GM23338 (cell line): ENCODE data around the gene MARCHF9.
A peak's percentile ranks its signal among the peaks of the same experiment; 100 is the strongest.

Experiments
- CREB1 ChIP-seq: fragments of 250-450 bp; sonication (Bioruptor Pico); IDR thresholded peaks from 2 replicates; pipeline ENCODE4 v1.5.0; 2020; ENCODE audit warnings: low read depth, mild to moderate bottlenecking, moderate library complexity
- ETS1 ChIP-seq: IDR thresholded peaks from 2 replicates; pipeline ENCODE4 v1.6.1; 2016; ENCODE audit warnings: antibody characterized with exemption
- EZH2 ChIP-seq: fragments of 200-600 bp; sonication (generic); IDR thresholded peaks from one replicate; pipeline ENCODE4 v1.8.0; 2017; ENCODE audit warnings: antibody characterized with exemption, mild to moderate bottlenecking, low read depth; ENCODE audit not compliant: unreplicated experiment
- JUNB ChIP-seq: IDR thresholded peaks from one replicate; pipeline ENCODE4 v1.6.1; 2016; ENCODE audit warnings: antibody characterized with exemption; ENCODE audit not compliant: unreplicated experiment
- NANOG ChIP-seq: IDR thresholded peaks from 2 replicates; pipeline ENCODE4 v1.6.1; 2016; ENCODE audit warnings: antibody characterized with exemption, borderline replicate concordance
- POLR2AphosphoS5 ChIP-seq: IDR thresholded peaks from 2 replicates; pipeline ENCODE4 v1.6.1; 2016; ENCODE audit warnings: antibody characterized with exemption, low read depth
- ZNF114 ChIP-seq: fragments of 250-450 bp; sonication (Bioruptor Pico); IDR thresholded peaks from 2 replicates; pipeline ENCODE4 v1.5.0; 2020; ENCODE audit warnings: mild to moderate bottlenecking, moderate library complexity
- ZNF331 ChIP-seq: fragments of 250-450 bp; sonication (Bioruptor Pico); IDR thresholded peaks from 2 replicates; pipeline ENCODE4 v1.5.0; 2020; ENCODE audit warnings: low read depth, mild to moderate bottlenecking, moderate library complexity
- TF ChIP-seq, protein P1 (sequence below), 2 experiments: fragments of 200-600 bp in 1 of 2; sonication (generic) in 1 of 2; conservative IDR thresholded peaks; 2 replicates each; pipeline versions ENCODE4 v1.5.1 to v1.6.1; 2016 to 2017; ENCODE audit warnings: antibody characterized with exemption in 2 of 2, low read depth in 2 of 2, mild to moderate bottlenecking in 2 of 2, moderate library complexity in 1 of 2
- TF ChIP-seq, protein P2 (sequence below): IDR thresholded peaks from one replicate; pipeline ENCODE4 v1.6.1; 2018; ENCODE audit warnings: antibody characterized with exemption; ENCODE audit not compliant: unreplicated experiment
- TF ChIP-seq, protein P3 (sequence below): fragments of 250-450 bp; sonication (Bioruptor Pico); IDR thresholded peaks from 2 replicates; pipeline ENCODE4 v1.5.0; 2020; ENCODE audit warnings: mild to moderate bottlenecking, moderate library complexity

DNA sequence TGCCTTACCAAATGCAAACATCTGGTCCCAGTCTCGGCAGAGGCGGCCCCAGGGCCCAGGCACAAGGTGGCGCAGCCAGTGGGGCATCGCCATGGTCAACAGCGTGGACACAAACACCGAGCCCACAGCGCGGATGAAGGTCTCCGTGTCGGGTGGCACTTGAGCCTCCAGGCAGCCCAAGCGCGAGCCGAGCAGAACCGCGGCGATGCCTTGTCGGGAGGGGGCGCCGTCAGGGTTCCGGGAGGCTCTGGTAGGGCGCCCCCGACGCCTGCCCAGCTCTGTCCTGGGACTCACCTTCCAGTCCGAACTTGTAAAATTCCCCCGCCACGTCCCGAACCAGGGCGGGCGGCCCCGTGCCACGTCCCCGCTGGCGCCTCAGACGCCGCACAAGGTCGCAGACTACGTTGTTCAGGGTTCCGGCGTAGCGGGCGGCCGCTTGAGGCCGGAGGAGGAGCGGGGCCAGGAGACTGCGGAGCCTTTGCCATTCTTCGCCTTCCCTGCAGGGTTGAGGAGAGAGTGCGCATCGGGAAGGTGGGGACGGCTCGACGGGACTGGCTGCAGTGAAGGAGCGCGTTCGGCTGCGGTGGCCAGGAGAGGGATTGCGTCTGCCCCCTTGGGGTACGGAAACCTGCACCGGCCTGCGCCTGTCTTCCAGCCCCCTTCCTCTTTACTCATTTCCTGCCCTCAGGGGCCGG is 10.2 kb downstream of the MARCHF9 start:
- TF ChIP-seq, protein P1, sequence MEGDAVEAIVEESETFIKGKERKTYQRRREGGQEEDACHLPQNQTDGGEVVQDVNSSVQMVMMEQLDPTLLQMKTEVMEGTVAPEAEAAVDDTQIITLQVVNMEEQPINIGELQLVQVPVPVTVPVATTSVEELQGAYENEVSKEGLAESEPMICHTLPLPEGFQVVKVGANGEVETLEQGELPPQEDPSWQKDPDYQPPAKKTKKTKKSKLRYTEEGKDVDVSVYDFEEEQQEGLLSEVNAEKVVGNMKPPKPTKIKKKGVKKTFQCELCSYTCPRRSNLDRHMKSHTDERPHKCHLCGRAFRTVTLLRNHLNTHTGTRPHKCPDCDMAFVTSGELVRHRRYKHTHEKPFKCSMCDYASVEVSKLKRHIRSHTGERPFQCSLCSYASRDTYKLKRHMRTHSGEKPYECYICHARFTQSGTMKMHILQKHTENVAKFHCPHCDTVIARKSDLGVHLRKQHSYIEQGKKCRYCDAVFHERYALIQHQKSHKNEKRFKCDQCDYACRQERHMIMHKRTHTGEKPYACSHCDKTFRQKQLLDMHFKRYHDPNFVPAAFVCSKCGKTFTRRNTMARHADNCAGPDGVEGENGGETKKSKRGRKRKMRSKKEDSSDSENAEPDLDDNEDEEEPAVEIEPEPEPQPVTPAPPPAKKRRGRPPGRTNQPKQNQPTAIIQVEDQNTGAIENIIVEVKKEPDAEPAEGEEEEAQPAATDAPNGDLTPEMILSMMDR (conservative IDR thresholded peaks at IDR 0.05; ENCODE audit: low read depth in 2 of 2): peak; percentile 38 to 70
- TF ChIP-seq NANOG (no peak), JUNB (no peak), CREB1 (CRISPR knock-in tag) (no peak), EZH2 (peak; percentile 43), POLR2AphosphoS5 (no peak), ZNF331 (CRISPR knock-in tag) (no peak), ETS1 (no peak), ZNF114 (CRISPR knock-in tag) (no peak)
- TF ChIP-seq, protein P2, sequence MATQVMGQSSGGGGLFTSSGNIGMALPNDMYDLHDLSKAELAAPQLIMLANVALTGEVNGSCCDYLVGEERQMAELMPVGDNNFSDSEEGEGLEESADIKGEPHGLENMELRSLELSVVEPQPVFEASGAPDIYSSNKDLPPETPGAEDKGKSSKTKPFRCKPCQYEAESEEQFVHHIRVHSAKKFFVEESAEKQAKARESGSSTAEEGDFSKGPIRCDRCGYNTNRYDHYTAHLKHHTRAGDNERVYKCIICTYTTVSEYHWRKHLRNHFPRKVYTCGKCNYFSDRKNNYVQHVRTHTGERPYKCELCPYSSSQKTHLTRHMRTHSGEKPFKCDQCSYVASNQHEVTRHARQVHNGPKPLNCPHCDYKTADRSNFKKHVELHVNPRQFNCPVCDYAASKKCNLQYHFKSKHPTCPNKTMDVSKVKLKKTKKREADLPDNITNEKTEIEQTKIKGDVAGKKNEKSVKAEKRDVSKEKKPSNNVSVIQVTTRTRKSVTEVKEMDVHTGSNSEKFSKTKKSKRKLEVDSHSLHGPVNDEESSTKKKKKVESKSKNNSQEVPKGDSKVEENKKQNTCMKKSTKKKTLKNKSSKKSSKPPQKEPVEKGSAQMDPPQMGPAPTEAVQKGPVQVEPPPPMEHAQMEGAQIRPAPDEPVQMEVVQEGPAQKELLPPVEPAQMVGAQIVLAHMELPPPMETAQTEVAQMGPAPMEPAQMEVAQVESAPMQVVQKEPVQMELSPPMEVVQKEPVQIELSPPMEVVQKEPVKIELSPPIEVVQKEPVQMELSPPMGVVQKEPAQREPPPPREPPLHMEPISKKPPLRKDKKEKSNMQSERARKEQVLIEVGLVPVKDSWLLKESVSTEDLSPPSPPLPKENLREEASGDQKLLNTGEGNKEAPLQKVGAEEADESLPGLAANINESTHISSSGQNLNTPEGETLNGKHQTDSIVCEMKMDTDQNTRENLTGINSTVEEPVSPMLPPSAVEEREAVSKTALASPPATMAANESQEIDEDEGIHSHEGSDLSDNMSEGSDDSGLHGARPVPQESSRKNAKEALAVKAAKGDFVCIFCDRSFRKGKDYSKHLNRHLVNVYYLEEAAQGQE: no peak
- TF ChIP-seq, protein P3, sequence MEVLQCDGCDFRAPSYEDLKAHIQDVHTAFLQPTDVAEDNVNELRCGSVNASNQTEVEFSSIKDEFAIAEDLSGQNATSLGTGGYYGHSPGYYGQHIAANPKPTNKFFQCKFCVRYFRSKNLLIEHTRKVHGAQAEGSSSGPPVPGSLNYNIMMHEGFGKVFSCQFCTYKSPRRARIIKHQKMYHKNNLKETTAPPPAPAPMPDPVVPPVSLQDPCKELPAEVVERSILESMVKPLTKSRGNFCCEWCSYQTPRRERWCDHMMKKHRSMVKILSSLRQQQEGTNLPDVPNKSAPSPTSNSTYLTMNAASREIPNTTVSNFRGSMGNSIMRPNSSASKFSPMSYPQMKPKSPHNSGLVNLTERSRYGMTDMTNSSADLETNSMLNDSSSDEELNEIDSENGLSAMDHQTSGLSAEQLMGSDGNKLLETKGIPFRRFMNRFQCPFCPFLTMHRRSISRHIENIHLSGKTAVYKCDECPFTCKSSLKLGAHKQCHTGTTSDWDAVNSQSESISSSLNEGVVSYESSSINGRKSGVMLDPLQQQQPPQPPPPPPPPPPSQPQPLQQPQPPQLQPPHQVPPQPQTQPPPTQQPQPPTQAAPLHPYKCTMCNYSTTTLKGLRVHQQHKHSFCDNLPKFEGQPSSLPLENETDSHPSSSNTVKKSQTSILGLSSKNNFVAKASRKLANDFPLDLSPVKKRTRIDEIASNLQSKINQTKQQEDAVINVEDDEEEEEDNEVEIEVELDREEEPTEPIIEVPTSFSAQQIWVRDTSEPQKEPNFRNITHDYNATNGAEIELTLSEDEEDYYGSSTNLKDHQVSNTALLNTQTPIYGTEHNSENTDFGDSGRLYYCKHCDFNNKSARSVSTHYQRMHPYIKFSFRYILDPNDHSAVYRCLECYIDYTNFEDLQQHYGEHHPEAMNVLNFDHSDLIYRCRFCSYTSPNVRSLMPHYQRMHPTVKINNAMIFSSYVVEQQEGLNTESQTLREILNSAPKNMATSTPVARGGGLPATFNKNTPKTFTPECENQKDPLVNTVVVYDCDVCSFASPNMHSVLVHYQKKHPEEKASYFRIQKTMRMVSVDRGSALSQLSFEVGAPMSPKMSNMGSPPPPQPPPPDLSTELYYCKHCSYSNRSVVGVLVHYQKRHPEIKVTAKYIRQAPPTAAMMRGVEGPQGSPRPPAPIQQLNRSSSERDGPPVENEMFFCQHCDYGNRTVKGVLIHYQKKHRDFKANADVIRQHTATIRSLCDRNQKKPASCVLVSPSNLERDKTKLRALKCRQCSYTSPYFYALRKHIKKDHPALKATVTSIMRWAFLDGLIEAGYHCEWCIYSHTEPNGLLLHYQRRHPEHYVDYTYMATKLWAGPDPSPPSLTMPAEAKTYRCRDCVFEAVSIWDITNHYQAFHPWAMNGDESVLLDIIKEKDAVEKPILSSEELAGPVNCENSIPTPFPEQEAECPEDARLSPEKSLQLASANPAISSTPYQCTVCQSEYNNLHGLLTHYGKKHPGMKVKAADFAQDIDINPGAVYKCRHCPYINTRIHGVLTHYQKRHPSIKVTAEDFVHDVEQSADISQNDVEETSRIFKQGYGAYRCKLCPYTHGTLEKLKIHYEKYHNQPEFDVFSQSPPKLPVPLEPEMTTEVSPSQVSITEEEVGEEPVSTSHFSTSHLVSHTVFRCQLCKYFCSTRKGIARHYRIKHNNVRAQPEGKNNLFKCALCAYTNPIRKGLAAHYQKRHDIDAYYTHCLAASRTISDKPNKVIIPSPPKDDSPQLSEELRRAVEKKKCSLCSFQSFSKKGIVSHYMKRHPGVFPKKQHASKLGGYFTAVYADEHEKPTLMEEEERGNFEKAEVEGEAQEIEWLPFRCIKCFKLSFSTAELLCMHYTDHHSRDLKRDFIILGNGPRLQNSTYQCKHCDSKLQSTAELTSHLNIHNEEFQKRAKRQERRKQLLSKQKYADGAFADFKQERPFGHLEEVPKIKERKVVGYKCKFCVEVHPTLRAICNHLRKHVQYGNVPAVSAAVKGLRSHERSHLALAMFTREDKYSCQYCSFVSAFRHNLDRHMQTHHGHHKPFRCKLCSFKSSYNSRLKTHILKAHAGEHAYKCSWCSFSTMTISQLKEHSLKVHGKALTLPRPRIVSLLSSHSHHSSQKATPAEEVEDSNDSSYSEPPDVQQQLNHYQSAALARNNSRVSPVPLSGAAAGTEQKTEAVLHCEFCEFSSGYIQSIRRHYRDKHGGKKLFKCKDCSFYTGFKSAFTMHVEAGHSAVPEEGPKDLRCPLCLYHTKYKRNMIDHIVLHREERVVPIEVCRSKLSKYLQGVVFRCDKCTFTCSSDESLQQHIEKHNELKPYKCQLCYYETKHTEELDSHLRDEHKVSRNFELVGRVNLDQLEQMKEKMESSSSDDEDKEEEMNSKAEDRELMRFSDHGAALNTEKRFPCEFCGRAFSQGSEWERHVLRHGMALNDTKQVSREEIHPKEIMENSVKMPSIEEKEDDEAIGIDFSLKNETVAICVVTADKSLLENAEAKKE (CRISPR knock-in tag): no peak
